Head of caudate nucleus (tissue), 42 donors: Measurements from ENCODE around the gene RBPJ.
"Not testable (repeated sequence)": the region's sequence is repeated elsewhere in the genome, so short reads cannot be mapped to it uniquely, and the experiment has no call there.

Experiments
- DNase-seq, 42 donors: peaks; one replicate each; pipeline versions ENCODE4 v3.0.0 to v3.0.0-alpha.2; 2020 to 2021; ENCODE audit warnings: mixed read lengths in 7 of 42
- intact Hi-C: fragments of 100-400 bp; cut with DNase I; formaldehyde crosslinking; loops from one replicate; pipeline ENCODE4 v1.15.0; 2022

The RBPJ gene

DNA sequence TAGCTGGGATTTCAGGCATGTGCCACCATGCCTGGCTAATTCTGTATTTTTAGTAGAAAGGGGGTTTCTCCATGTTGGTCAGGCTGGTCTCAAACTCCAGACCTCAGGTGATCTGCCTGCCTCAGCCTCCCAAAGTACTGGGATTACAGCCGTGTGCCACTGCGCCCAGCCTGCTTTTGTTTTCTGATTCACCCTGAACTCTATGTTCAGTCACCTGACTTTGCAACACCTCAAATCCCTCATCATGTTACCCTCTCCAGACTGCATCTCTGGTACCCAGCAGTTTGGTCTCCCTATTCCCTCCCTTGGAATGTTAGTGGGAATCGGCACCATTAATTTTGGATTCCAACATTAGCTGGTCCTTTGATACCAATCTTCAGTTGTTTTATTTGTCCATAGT lies 81.2 kb downstream of the RBPJ start:
- intact Hi-C loops: loop anchor here (5.0 kb wide), 1 partner anchor 415 kb away; no protein-coding TSS in a partner anchor
- DNase-seq: not testable (repeated sequence)

DNA sequence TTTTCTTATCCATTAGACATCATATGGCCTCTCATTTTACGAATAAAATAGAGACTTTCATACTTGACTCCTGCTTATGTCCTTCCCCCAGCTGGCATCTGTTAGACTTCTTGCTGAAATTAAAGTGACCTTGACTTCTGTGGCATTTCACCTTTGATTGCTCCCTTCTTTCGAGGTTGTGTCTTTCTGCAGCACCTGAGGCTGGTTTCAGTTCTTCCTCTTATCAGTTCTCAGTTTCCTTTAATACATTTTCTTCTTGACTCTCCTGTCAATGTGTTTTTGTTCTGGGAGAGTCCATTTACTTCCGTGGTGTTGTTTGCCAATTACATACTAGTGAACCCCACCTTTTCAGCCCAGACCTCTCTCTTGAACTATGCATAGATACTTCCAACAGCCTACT lies 81.6 kb downstream of the RBPJ start:
- DNase-seq: no peak
- intact Hi-C loops: loop anchor here (5.0 kb wide), 1 partner anchor 415 kb away; no protein-coding TSS in a partner anchor

DNA sequence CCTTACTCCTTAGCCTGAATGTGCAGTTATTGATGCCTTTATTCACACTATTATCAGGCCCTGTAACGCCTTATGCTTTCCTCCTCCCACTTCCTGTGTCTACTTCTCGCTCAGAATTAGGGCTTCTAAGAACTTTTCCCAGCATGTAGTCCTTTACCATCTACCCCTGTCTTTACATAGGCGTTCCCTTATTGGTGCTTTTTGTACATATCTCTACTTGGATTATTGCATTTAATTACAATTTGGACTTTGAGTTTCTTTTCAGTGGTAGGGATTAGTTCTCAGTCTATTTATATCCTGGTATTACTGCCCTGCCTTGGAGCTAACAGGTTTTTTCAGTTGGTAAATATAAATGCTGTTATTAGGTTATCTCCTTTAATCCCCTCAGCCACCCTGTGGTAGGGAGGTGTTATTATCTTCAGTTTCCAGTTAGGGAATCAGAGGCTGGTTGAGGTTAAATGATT lies 84.0 kb downstream of the RBPJ start:
- DNase-seq: no peak
- intact Hi-C loops: loop anchor here (5.0 kb wide), 1 partner anchor 417 kb away; no protein-coding TSS in a partner anchor

DNA sequence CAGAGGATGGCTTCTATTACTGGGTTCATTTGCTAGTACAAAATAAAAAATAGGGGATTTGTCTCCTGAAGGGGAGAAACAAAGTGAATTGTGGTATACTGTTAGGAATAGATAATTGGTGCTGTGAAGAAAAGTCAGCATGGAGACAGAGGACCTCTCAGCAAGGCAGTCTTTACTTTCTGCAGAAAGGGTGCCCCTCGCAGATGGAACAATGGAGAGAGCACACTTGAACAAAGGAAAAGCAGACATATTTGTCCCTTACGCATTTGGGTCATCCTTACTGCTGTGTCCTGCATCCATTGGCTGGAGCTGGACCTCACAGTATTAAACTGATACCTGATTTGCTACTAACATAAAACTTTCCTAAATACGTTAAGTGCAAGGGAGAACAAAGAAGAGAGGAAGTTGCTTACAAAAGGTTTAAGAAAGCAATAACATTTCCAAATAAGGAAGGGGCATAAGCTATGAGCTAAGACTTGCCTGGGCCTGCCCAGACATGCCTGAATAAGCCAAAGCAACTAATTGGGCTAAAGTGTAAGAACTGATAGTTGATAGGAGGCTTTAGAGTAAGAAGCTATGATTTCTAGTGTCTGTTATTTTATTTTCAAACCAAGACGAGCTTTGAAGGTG lies 85.6 kb downstream of the RBPJ start:
- DNase-seq: no peak
- intact Hi-C loops: no loop called here

DNA sequence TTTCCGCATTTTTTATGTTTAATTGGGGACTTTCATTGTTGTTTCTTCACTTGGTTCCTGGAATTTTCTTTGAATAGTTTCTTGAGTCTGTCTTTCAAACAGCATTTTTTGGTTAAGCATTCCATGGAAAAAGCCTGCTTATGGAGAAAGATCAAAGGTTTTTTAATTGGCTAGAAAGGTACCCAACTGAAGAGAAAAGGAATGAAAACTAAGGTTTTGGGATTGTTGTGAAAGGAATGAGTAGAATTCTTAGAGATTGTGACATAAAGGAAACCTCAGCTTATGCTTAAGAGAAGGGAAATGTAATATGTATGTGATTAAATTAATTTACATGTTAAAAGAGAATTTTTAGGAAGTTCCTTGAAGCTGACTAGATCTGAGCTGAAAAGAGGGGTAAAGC lies 86.7 kb downstream of the RBPJ start:
- no peak for DNase-seq
- intact Hi-C loops: no loop called here

DNA sequence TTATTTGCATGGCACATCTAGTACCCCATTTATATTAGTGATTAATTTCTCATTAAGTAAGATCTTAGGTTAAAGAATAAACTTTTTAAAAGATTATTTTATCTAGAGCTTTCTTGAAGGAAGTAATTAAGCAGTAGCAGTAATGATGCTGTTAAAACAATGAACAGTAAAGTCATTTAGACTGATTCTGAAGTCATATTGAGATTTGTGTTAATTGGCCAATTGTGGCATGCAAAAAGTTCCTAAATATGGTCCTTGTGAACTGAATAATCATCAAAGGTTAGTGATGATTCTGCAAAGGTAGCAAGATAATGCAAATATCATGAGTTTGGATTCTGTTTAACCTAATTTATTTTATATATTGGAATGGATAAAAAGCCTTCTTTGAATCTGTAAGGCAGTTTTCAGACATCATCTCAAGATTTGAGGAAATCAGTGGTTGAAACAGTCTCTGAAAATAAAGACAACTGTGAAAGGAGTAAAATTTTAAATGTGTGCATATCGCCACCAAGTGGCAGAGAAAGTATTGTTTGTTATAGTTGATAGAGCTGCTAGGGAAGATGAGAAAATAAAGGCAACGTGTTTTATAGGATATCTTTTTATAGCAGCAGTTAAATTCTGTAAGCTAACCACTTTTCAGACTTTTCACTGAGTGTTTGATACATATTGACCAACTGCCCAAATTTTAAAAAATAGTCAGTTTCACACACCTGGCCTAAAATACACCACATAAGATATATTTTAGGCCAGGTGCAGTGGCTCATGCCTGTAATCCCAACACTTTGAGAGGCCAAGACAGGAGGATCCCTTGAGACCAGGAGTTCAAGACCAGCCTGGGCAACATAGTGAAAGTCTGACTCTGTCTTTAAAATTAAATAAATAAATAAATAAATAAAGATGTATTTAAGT lies 89.8 kb downstream of the RBPJ start:
- intact Hi-C loops: loop anchor here (2.0 to 5.0 kb wide), 2 partner anchors 80 to 328 kb away; no protein-coding TSS in a partner anchor

DNA sequence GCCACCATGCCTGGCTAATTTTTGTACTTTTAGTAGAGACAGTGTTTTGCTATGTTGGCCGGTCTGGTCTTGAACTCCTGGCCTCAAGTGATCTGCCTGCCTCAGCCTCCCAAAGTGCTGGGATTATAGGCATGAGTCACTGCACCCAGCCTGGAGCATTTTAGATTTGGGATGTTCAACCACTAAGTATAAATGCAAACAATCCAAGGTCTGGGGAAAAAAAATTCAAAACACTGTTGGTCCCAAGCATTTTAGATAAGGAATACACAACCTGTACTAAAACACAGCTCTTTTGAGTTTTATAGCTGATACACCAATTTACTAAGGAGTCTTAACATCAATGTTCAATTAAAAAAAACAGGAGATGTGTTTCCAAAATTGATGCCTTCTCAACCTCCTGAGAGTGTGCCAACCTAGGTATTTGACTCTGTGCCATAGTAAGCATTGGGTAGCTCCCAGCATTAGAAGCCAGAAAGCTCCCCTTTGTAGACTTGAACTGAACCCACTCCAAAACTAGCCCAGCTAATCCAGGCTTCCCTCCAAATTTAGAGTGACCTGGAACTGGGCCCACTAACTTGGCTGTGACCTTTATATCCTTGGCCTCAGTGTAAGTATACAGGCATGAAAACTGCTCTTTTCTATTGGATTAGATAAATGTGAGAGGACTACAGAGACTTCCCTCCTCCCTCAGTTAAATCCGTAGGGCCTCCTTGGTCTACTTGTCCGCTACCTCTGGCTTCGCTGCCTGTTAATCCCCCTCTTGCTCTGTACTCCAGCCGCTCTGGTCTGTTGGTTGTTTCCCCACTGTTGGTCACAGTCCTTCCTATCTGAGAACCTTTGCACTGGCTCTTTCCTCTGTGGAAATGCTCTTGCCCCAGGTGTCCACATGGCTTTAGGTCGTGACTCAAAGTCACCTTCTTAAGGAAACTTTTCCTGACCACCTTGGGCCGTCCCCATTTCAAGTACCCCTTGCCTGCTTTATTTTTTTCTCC lies 91.9 kb downstream of the RBPJ start:
- DNase-seq: peak in 8 of 42 donors; percentile 7 to 56 (median 28)
- intact Hi-C loops: loop anchor here (5.0 kb wide), 1 partner anchor 330 kb away; no protein-coding TSS in a partner anchor

More for the DNA sequence above, 89.8 kb downstream of the RBPJ start:
- peak in 18 of 42 donors; percentile 14 to 85 (median 56) for DNase-seq

- DNase-seq: no peak
- intact Hi-C loops: loop anchor here (5.0 kb wide), 1 partner anchor 331 kb away; no protein-coding TSS in a partner anchor
Observed at GRCh38 chr4:26413582-26413981, 92.8 kb downstream of the RBPJ start.

DNA sequence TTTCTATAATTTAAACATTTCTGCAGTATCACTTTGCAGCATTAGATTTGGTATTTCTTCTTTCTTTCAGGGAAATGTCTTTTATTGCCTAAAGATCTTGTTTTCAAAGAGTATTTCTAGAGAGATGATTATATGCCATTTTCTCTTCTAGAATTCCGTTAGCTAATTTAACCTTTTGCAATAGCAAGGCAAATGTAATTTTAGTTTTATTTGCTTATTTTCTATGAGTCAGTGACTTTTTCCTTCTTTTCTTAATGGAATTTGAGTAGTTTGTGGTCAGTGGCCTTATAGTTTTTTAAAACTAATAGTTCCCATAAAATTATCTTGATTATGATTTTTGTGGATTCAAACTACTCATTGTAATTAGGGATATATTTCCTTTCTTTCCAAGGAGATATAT lies 97.3 kb downstream of the RBPJ start:
- DNase-seq: no peak
- intact Hi-C loops: no loop called here

- no peak for DNase-seq
- intact Hi-C loops: no loop called here
Observed at GRCh38 chr4:26418850-26419249, 98.0 kb downstream of the RBPJ start.

- intact Hi-C loops: no loop called here
- DNase-seq: no peak
Observed at GRCh38 chr4:26420438-26420837, 99.6 kb downstream of the RBPJ start.

DNA sequence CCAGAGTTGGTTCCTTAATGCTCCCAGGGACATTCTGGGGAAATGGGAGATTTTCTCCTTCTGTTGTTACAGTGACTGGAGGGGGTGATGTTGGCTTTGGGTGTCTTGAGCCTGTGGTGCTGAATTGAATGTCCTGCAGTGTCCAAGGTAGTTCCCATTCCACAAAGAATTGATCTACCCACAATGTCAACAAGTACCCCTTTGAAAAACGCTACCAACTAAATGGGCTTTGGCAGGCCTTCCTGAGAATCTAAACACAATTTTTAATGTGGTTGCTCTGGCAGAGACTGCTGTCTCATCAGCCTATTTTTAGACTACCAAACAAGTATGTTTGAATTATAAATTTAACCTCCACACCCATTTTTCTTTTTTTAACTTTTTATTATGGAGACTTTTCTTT lies 100.1 kb downstream of the RBPJ start:
- intact Hi-C loops: no loop called here
- DNase-seq: no peak

GRCh38 chr4:26424153-26424552 lies 103.3 kb downstream of the RBPJ start:
- DNase-seq: no peak

DNA sequence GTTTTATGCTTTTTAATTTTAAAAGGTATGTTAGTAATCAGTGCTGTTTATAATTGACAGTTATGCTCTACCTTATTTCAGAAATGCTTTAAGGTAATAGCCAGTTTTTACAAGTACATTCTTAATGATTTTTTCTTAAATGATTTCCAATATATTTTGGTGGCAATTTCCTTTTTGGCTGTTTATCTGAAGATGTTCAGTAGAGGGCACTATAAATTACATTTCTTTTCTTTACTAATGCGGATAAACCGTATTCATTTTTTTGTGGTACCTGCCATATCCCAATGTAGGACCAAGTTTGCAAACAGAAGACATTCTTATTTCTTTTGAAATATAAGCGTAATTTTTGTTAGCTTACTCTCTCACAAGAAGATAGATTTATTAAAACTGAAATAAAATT lies 104.0 kb downstream of the RBPJ start:
- no peak for DNase-seq
- intact Hi-C loops: no loop called here

More at GRCh38 chr4:26424153-26424552, 103.3 kb downstream of the RBPJ start:
- intact Hi-C loops: no loop called here

GRCh38 chr4:26425953-26426352 lies 105.1 kb downstream of the RBPJ start:
- DNase-seq: no peak
- intact Hi-C loops: no loop called here

DNA sequence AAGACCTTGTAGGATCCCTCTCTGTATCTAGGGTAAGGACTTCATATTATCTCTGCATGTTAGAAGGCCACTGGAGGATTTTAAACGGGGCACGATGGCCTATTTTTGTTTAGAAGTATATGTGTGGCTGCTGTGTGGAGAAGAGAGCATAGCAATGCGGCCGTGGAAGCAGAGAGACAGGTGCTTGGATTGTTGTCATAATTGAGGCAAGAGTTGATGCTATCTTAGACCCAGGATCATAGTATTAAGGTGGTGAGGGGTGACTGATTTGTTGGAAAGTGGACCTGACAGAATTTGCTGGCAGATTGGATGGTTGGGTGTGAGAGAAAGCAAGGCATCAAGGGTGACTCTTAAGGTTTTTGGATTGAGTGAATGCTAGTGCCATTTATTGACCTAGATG lies 106.1 kb downstream of the RBPJ start:
- no peak for DNase-seq
- intact Hi-C loops: no loop called here

DNA sequence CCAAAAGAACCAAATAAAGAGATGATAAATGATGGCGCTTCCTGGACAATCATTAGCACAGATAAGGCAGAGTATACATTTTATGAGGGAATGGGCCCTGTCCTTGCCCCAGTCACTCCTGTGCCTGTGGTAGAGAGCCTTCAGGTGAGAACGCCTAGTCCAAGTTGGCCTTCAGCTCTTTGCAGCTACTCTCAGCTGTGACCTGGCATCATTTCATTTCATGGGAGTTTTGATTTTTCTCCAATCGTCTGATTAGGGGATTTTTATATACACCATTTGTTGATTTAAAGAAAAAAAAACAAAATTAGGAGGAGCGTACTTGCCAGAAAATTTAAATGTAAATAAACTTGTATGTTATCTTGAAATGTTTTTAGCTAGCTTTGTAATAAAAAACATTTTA lies 109.1 kb downstream of the RBPJ start:
- no peak for DNase-seq
- intact Hi-C loops: no loop called here

DNA sequence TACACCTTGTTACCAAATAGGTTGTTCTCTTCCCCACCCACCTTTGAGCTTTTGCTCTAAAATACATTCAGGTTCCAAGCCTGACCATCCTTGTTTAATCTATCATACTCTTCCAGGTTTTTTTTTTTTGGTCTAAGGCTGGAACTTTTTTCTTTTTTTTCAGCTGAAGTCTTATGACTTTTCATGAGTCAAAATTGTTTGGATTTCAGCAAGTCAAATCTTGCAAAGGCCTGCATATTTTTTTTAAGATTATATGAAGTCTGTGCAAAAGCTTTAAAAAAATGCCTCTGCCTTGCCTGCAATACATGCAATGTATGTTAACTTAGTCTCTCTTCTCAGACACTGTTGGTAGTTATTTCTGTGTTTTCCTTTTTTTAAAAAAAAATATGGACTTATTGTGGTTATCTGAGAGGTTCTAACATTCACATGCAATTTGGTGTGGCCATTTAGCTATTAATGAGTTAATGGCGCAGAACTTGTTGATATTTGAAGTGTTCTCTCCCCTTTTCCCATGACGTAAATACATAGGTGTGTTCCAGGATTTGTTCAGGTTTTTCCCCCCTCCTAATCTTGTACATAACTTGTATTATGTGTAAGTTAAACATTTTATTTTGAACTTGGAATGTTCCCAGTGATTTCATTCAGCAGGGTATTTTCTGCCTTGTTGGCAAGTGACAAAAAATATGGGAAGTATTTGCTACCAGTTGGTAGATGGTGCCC lies 110.8 kb downstream of the RBPJ start:
- intact Hi-C loops: no loop called here
- no peak for DNase-seq
